NCI-H128 (cell line): ENCODE results near the gene CARD10.
A peak's percentile ranks its signal among the peaks of the same experiment; 100 is the strongest.

ENCODE experiments used
- DNase-seq: peaks from one replicate; lab custom pipeline; 2025; ENCODE audit not compliant: unreplicated experiment; lab: John Stamatoyannopoulos, UW

CARD10 gene

DNA sequence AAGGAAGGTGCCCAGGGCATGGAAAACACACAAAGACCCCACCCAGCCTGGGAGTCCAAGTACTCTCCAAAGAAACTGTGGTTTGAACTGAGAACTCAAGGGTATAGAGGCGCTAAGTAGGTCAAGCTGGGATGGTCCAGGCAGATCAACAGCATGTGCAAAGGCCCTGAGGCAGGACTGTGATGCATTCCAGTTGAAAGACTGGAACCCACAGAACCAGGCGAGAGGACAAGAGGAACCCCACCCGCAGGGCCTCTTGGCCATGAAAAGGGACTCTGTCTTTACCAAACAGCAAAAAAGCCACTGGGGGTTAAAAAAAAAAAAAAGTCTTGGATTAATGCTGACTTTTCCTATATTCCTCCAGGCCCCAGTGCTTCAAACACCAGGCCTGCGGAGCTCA lies 14.3 kb downstream of the CARD10 start:
- no peak for DNase-seq

DNA sequence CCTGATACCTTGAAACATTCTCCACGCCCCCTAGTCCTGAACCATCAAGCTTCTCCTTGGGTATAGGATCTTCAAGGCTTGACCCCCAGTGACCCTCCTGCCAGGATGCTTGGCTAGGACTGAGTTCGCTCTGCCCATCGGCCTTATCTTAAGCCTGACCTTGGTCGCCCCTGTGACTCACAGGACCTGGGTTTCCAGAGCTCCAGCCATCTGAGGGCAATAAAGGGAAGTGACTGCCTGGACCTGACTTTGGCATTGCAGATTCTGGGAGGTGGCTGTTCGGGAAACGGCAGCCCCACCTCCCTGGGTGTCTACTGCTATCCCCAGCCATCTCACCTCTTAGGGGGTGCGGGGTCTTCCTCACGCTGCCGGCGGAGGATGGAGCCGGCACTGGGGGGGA lies 15.4 kb downstream of the CARD10 start:
- DNase-seq: no peak

- no peak for DNase-seq
Observed at GRCh38 chr22:37503183-37503683, 16.0 kb downstream of the CARD10 start.

GRCh38 chr22:37502342-37503182 lies 16.7 kb downstream of the CARD10 start:
- no peak for DNase-seq

DNA sequence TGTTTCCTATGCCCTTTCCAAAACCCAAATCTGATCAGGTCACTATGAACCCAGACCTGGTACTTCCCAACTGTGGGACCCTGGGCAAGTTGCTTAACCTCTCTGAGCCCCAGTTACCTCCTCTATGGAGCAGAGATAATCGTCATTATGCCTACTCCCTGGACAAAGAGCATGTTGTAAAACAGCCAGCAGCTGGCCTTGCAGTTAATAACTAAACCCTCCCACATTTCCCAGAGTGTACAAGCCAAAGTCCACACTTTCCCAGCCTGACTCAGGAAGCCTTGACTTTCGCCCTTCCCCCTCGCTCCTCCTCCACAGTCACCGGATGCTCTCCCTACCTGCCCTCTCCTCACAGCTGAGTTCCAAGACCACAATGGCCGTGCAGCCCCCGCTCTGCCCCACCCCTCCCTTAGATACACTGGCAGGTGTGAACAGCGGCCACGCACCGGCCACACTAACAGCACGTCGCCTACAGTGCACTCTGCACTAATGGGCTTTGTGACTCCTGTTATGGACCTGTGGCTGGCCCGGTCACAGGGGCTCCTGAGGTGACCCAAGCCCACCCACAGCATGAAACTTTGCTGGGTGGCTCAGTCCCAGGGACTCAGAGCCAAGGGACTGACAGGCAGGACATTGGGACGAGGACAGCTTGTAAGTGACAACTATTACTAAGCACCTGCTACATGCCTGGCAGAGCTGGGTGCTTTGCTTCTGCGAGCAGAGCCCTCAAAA lies 17.4 kb downstream of the CARD10 start:
- no peak for DNase-seq

DNA sequence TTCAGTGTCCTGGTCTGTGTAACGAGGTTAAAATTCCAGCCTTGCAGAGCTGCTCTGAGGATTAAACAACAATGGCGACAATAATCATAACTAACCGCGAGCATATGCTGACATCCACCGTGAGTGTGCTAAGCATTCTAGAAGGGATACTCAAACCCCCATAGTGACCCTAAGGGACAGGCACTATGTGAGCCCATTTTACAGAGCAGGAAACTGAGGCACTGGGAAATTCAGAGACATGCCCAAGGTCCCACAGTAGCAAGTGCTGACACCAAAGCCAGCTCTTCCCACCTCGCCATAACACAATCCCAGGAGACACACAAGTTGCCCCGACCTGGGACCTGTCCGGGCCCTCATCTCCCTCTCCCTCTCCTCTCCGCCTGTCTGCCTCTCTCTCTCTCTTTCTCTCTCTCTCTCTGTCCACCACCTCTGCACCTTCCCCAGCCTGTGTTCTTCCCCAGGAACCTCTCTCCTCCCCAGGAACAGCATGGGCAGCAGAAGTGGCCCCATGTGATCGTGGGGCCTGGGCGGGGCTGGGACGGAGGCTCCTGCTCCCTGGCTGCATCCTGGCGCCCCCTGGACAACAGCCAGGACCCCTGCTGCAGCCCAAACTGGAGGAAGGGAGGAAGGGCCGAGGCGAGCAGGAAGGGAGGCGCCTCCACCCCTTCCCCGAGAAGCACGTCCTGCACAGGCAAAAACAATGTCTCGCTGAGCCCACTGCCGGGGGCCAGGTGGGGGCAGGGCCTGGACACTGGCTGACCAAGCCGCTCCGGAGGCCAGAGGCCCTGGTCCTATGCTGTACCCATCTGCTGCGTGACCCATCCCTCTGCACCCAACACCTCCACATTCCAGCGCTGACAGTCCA lies 18.2 kb downstream of the CARD10 start:
- no peak for DNase-seq

DNA sequence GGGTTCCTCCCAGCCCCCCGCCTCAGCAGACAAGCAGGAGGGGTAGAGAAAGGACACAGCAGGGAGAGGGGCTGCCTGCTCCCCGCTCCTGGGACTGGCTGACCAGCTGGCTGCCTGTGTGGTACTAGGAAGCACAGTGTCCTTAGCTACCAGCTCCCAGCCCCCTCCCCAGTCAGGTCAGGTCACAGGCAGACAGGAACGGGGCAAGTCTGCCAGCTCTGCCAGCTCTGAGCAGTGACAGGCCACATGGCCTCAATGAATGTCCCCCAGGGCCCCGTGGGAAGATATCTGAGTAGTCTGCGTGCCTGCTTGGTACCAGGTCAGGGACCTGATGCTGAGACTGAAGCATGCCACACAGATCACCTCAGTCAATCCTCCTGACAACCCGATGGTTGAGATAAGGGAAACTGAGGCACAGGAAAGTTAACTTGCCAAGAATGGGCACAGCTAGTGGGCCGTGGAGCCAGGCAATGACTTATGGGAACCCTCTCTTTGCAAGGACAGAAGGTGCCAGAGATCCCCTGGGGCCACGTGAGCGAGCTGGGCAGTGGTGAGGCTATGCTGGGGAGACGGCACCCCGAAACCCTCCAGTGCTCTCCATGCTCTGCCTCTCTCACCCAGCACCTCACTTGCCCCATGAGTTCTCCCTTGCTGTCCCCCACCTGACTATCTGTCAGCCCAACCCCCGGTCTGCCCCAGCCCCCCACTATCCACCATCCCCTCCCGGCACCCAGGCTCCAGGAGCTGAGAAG lies 19.2 kb downstream of the CARD10 start:
- DNase-seq: no peak

- DNase-seq: no peak
Observed at GRCh38 chr22:37499027-37499707, 20.0 kb downstream of the CARD10 start.

GRCh38 chr22:37498289-37498909 lies 20.8 kb downstream of the CARD10 start:
- peak; percentile 0 for DNase-seq

GRCh38 chr22:37497062-37497599 lies 22.1 kb downstream of the CARD10 start:
- no peak for DNase-seq

DNA sequence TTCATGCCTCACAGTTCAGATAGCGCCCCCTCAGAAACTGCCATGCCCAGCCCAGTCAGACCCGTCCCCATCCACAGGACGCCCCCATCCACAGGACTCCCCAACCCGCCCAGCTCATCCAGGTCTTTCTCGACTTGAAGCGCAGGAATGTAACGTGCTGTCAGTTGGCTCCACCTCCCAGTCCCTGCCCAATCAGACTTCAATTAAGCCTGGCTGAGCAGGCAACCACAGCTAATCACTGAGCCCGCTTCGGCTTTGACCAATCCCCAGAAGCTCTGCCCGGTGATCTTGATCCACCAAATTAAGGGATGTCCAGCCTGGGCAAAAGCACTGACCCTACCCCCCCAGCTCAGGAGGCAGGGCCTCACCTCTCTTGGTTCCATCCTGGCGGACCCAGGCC lies 22.6 kb downstream of the CARD10 start:
- DNase-seq: no peak

- DNase-seq: no peak
Observed at GRCh38 chr22:37493979-37494378, 25.2 kb downstream of the CARD10 start.

DNA sequence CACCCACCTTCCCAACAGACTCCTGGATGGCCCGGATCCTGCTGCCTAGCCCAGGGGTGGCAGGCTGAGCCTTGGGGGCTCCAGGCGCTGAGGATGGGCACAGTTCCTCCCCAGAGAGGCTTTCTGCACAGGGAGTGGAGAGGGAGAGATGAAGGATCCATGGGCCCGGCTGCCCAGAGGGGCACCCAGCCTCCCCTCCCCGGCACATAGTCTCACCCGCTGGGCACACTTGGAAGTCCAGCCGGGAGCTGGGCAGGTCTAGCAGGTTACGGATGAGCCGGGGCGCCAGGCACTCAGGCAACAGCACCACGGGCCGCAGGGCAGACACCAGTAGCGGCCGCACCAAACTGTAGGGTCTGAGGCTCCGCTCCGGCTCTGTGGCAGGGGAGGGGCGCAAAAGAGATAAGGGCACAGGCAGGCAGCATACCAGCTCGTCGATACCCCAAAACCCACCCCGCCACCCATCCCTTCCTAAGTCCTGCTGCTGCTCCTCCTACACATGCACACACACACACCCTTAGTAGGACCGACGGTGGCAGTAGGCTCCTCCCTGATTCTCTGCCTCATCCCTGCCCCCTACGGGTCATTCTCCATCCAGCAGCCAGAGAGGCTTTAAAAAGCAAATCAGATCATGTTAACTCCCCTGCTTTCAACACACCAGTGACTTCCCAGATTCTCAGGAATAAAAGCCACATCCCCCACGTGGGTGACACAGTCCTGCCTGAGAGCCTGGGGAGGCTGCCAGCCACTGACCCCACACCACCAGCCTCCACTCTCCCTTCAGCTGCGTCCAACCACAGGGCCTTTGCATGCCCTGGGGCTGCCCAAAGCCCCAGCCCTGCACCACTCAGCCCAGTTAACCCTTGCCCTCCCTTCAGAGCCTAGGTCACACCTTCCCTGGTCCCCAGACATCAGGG lies 26.5 kb downstream of the CARD10 start:
- DNase-seq: no peak

DNA sequence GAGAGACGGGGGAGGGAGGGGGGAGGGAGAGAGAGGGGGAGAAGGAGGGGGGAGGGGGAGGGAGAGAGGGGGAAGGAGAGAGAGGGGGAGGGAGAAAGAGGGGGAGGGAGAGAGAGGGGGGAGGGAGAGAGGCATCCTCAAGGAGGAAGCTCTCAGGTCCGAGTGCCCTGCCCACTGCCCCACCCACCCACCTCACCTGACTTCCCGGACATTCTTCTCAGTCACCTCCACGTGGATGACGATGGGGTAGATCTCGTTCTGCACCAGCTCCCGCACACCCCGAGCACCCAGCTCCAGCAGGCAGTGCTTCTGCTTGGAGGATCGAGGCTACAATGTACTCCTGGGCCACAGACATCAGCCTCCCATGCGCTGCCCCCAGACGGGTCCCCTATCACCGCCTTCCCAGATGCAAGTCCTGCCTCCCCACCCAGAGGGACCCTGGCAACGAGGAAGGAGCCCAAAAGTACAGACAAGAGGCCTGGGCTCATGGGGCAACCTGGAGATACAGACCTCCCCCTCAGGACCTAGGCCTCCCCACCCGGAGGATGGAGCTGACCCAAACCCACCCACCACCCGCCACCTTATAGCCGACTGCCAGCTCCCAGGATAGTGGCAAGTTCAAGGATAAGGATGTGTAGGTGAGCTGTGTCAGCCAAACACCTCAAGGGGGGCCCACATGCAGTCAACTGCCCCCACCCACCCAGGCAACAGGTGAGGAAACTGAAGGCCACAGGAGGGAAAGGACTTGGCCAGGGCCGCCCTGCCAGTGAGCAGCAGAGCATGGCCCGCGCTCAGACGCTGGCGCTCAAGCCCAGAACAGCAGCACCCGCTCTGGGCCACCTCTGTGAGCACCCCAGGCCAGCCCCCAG lies 27.4 kb downstream of the CARD10 start:
- DNase-seq: no peak

DNA sequence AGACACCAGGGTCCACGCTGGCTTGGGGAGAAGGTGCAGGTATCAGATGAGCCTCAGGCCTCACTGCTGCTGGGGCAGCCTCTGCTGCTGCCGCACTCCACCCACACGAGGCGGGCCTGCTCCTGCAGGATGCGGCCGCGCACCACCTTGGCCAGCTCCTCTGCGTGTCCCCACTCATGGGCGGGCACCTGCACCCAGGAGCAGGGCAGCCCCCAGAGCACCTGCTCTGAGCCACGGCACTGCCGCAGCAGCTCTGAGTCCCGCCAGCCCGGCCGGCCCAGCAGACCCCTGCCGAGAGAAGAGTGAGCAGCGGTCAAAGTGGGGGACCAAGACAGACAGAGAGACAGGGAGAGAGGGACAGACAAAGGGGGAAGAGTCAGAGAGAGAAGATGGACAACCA lies 28.1 kb downstream of the CARD10 start:
- DNase-seq: no peak

GRCh38 chr22:37489983-37490382 lies 29.2 kb downstream of the CARD10 start:
- DNase-seq: no peak
